GM12892 (cell line): ENCODE results near the gene PRMT2.

Experiments used
- DNase-seq: peaks from one replicate; pipeline ENCODE4 v3.0.0; 2011; ENCODE audit not compliant: insufficient read length
- FAIRE-seq: peaks from 2 replicates; lab custom pipeline; 2011; peaks lifted over from hg19 to GRCh38; lab: Jason Lieb, UNC
- POLR2A ChIP-seq: IDR thresholded peaks from 2 replicates; pipeline ENCODE4 v1.6.1; 2011; ENCODE audit warnings: low read depth, low read length, control low read depth
- POLR2AphosphoS5 ChIP-seq: IDR thresholded peaks from 2 replicates; pipeline ENCODE4 v1.6.1; 2011; ENCODE audit warnings: low read depth, low read length, control low read depth
- TAF1 ChIP-seq: IDR thresholded peaks from 2 replicates; pipeline ENCODE4 v1.6.1; 2011; ENCODE audit warnings: low read depth, mild to moderate bottlenecking, control low read depth, low read length, borderline replicate concordance

Gene PRMT2

DNA sequence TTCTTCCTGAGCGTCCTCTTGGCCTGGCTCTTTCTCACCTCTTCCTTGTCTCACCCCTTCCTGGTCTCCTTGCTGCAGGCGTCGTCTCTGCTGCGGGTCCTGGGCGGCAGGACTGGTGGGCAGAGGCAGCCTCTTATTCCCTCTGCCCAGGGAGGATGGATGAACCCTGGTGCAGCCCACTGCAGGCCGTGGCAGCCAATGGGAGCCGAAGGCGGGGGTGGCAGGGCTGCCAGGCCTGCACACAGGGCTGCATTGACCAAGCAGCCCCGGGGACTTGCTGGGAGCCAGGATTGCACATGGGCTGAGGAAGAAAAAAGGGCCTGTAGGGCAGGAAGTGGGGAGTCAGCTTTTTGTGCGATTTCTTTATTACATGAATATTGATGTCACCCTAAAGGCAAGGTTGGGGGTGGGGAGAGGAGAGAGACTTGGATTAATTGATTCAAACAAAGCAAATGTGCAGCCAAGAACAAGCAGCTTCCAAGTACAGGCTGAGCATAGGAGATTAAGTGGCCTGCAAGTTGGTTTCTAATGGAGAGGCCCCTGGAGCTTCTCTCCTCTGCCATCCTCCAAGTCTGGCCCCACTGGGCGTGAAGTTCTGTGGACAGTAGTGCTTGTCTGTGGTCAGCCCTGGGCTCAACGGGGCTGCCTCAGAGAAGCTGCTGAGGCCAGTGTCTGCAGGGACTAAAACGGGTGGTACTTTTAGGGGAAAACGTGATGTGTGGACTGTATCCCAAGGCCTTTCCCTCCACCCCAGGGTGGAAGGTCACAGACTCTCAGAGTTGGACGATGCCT, 30.3 kb upstream of the PRMT2 start, which contains the start of gene S100B:
Gene S100B (minus strand): TSS at position 108 of the 792 bp plus-strand sequence. CDS start 2,667 bp downstream, outside the sequence.
- no peak for FAIRE-seq
- TF ChIP-seq TAF1 = no peak
- TF ChIP-seq POLR2A = no peak
- TF ChIP-seq POLR2AphosphoS5 = no peak
- no peak for DNase-seq

DNA sequence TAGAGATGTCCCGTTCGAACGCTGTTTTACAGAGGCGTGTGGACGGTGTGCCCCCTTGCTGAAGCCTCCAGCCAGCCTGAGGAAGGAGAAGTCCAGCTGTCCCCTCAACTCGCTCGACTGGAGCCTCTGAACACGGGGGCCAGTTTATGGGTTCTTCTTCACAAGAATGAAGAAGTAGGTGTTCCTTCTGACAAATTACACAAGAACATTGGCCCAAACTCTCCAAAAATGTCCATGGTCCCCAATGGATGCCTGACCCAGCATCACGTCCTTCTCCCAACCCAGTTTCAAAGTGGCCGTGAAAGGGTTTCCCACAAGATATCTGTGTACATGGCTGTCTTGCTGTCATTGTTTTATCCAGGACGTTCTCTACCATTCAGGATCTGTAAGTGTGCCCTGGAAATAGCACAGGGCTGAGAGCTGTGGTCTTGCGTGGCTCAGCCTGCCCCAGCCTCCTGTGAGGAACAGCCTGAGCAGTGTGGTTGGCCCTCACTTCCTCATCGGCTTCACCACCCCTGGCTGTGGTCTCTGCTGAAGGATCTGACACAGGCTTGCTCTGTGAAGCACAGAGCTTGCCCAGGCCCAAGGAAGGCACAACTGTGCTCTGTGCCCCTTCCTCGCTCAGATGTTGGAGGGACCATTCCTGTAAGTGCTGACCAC, 29.6 kb upstream of the PRMT2 start:
- FAIRE-seq (peak; percentile 76), DNase-seq (peak; percentile 53)
- TF ChIP-seq POLR2AphosphoS5 = no peak
- no peak for TF ChIP-seq TAF1
- TF ChIP-seq POLR2A = no peak

GRCh38 chr21:46606427-46606813, 29.1 kb upstream of the PRMT2 start:
- DNase-seq (no peak), FAIRE-seq (no peak)
- TF ChIP-seq TAF1 = no peak
- TF ChIP-seq POLR2A = no peak
- TF ChIP-seq POLR2AphosphoS5 = no peak

- no peak for DNase-seq
- no peak for FAIRE-seq
- TF ChIP-seq POLR2A (no peak), TAF1 (no peak), POLR2AphosphoS5 (no peak)
These were observed 27.8 kb upstream of the PRMT2 start for GRCh38 chr21:46607636-46608035.

GRCh38 chr21:46608672-46609111, 26.8 kb upstream of the PRMT2 start:
- FAIRE-seq (no peak), DNase-seq (no peak)
- no peak for TF ChIP-seq TAF1
- TF ChIP-seq POLR2A = no peak
- TF ChIP-seq POLR2AphosphoS5 = no peak

DNA sequence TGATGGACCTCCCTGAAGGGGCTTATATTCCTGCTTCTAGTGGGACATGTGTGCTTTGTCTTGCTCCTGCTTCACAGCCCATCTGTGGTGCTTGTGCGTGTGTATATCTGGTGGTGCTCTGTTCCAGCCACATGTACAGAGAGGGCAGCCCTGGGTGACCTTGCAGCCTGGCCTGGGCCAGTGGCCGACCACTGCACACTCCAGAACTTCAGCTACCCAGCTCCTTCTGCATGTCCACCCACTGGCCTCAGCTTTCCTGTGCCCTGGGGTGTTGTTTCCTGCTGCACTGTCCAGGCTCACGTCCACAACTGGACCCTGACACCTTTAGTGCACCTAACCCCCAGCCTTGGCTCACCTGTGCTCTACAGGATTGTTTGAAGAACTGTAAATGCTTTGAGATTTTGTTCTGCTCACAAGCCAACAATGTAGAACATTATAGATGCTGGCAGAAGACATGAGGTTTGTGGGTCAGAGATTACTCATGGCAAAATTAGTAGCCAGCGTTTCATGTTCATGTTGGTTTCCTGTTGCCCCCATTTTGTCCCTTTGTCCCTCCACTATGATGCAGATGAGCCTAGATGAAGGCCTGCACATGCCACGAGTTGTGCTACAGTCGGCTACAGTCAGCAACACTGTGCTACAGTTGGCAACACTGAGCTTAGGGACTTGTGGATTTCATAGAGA, 25.3 kb upstream of the PRMT2 start:
- DNase-seq = no peak
- FAIRE-seq = no peak

DNA sequence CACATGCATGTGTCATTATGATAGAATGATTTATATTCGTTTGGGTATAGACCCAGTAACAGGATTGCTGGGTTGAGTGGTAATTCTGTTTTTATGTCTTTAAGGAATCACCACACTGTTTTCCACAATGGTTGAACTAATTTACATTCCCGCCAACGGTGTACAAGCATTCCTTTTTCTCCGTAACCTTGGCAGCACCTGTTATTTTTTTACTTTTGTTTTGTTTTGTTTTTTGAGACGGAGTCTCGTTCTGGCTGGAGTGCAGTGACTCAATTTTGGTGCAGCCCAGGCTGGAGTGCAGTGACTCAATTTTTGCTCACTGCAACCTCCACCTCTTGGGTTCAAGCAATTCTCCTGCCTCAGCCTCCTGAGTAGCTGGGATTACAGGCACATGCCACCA, 22.1 kb upstream of the PRMT2 start:
- no peak for FAIRE-seq
- TF ChIP-seq POLR2A (no peak), TAF1 (no peak), POLR2AphosphoS5 (no peak)
- DNase-seq = no peak

More for the DNA sequence above, 25.3 kb upstream of the PRMT2 start:
- TF ChIP-seq POLR2AphosphoS5 = no peak
- no peak for TF ChIP-seq TAF1
- TF ChIP-seq POLR2A = no peak

- DNase-seq (no peak), FAIRE-seq (no peak)
- no peak for TF ChIP-seq POLR2A
- no peak for TF ChIP-seq POLR2AphosphoS5
- no peak for TF ChIP-seq TAF1
These were observed 19.4 kb upstream of the PRMT2 start for GRCh38 chr21:46616050-46616449.

DNA sequence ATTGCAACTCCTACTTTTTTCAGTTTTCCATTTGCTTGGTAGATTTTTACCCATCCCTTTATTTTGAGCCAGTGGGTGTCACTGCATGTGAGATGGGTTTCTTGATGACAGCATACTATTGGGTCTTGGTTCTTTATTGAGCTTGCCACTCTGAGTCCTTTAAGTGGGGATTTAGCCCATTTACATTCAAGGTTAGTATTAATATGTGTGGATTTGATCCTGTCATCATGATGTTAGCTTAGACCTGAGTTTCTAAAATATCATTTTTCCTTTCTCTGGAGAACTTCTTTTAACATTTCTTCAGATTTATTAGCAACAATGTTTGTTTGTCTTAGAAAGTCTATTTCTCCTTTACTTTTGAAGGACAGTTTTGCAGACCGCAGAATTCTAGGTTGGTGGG, 18.8 kb upstream of the PRMT2 start:
- no peak for FAIRE-seq
- no peak for DNase-seq
- TF ChIP-seq TAF1 (no peak), POLR2AphosphoS5 (no peak), POLR2A (no peak)

GRCh38 chr21:46617267-46618051, 18.0 kb upstream of the PRMT2 start:
- no peak for FAIRE-seq
- TF ChIP-seq TAF1 = no peak
- no peak for TF ChIP-seq POLR2AphosphoS5
- TF ChIP-seq POLR2A = no peak
- DNase-seq = no peak

DNA sequence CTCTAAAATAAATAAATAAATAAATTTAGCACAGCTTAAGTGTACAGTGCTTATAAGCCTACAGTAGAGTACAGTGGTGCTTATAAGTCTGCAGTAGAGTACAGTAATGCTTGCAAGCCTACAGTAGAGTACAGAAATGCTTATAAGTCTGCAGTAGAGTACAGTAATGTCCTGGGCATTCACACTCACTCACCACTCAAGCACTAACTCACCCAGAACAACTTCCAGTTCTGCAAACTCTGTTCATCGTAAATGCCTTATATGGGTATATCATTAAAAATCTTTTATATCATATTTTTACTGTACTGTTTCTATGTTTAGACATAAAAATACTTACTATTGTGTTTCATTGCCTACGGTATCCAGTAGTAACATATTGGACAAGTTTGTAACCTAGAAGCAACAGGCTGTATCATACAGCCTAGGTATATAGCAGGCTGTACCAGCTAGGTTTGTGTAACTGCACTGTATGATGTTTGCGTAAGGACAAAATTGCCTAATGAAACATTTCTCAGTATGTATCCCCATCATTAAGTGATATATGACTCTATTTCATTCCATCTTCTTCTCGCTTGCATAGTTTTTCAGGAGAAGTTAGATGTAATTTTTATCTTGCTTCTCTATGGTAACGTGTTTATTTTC, 16.6 kb upstream of the PRMT2 start:
- no peak for FAIRE-seq

More for the DNA sequence above, 16.6 kb upstream of the PRMT2 start:
- no peak for DNase-seq
- TF ChIP-seq TAF1 = no peak
- TF ChIP-seq POLR2AphosphoS5 = no peak
- no peak for TF ChIP-seq POLR2A
